Putamen (tissue), 1 donor: Measurements from ENCODE around the gene TSSK2.
"Not testable (repeated sequence)": the region's sequence is repeated elsewhere in the genome, so short reads cannot be mapped to it uniquely, and the experiment has no call there.

Experiments
- DNase-seq: peaks from one replicate; pipeline ENCODE4 v3.0.0-alpha.2; 2016; ENCODE audit warnings: low spot score

TSSK2 gene

DNA sequence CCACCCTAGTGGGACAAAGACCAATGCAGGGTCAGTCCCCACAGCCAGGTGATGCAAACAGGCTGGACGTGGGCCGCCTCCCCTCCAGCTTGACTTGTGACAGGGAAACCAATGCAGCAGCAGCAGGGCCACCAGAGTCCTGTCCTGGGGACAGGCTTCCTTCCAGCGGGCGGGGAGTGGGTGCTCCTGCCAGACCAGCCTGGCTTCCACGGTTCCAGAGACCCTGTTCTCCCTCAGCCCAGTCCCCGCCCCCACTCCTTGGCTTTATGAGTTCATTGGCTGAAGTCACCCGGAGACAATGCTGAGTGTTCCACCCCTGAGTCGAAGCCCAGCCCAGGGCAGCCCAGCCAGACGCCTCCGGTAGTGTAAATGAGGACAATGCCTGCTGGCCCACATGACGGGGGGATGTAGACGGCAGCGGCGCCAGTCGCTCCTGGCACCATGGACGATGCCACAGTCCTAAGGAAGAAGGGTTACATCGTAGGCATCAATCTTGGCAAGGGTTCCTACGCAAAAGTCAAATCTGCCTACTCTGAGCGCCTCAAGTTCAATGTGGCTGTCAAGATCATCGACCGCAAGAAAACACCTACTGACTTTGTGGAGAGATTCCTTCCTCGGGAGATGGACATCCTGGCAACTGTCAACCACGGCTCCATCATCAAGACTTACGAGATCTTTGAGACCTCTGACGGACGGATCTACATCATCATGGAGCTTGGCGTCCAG, at the start of gene TSSK2:
TSSK2 (plus strand) TSS at position 350 of the 726 bp plus-strand sequence; CDS start at position 442, 92 bp downstream.
- DNase-seq, result no peak

GRCh38 chr22:19081351-19081750, 49.8 kb upstream of the TSSK2 start:
- no peak for DNase-seq

DNA sequence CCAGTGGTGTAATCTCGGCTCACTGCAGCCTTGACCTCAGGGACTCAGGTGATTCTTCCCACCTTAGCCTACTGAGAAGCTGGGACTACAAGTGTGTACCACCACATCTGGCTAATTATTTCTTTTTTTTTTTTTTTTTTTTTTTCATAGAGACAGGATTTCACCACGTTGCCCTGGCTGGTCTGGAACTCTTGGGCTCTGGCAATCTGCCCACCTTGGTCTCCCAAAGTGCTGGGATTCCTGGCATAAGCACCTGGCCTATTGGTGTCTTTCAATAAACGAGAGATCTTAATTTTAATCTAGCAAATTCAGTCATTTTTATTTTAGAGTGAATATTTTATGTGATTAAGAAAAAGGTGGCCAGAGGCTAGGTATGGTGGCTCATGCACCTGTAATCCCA, 49.0 kb upstream of the TSSK2 start:
- DNase-seq, result no peak

DNA sequence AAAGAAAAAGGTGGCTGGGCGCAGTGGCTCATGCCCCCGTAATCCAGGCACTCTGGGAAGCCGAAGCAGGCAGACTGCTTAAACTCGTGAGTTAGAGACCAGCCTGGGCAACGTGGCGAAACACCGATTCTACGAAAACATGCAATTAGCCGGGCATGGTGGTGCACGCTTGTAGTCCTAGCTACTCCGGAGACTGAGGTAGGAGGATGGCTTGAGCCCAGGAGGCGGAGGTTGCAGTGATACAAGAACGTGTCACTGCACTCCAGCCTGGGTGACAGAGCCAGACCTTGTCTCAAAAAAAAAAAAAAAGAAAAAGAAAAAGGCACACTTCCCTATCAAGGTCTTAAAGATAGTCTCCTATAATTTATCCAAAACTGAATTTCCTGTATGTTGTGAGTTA, 48.3 kb upstream of the TSSK2 start:
- no peak for DNase-seq

DNA sequence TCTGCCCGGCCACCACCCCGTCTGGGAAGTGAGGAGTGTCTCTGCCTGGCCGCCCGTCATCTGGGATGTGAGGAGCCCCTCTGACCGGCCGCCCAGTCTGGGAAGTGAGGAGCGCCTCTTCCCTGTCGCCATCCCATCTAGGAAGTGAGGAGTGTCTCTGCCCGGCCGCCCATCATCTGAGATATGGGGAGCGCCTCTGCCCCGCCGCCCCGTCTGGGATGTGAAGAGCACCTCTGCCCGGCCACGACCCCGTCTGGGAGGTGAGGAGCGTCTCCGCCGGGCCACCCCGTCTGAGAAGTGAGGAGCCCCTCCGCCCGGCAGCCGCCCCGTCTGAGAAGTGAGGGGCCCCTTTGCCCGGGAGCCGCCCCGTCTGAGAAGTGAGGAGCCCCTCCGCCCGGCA, 47.0 kb upstream of the TSSK2 start:
- DNase-seq, result not testable (repeated sequence)

- not testable (repeated sequence) for DNase-seq
These were observed 46.5 kb upstream of the TSSK2 start for GRCh38 chr22:19084586-19084985.

- DNase-seq, result no peak
These were observed 45.8 kb upstream of the TSSK2 start for GRCh38 chr22:19085233-19085718.

DNA sequence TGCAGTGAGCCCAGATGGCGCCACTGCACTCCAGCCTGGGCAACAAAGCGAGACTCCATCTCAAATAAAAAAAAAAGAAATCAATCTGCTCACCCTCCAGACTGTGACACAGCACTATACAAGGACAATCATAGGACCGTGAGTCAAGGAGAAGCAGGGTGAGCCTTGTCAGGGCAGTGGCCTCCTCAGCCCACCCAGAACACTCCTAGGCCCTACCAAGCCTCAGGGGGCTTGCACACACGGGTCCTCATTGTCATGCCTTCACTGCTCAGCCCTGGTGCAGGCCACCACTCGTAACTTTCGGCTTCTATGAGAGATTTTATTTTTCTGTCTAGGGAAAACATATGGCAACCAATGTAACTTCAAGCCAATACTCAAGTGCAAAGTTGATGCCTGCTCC, 44.7 kb upstream of the TSSK2 start:
- no peak for DNase-seq

DNA sequence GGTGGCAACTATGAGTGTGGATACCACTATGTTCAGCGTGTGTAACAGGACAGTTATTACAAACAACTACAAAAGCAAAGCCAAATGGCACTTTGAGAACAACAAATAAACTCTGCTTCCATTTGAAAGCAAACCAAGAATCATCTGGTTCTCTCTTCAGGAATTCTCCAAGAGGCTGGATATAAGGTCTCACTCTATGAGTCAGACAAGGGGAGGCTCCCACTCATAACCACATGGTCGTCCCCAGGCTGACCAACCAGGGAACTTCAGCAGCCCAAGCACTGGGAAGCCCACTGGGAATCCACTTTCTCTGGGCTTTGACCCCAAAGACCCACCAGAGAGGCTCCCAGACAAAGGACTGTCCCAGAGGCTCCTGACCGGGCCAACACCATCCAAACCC, 44.2 kb upstream of the TSSK2 start:
- no peak for DNase-seq

- DNase-seq, result no peak
These were observed 42.1 kb upstream of the TSSK2 start for GRCh38 chr22:19088866-19089595.

- no peak for DNase-seq
These were observed 40.9 kb upstream of the TSSK2 start for GRCh38 chr22:19090183-19090582.

DNA sequence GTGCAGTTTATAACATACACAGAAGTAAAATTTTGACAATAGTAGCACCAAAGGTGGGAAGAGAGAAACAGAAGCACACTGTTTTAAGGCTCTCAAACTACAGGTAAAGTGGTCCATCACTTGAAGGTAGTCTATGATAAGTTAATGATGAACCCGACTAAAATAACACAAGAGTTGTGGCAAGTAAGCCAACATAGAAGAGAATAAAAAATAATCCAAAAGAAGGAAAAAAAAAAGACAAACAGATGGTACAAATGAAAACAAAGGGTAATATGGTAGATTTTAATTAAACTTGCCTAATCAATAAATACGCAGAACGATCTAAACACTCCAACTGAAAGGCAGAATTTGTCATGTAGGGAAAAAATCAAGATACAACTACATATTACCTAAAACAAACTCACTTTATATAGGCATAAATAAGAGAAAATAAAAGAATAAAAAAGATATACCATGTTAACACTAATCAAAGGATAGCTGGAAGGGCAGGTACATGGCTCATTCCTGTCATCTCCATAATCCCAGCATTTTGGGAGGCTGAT, 40.5 kb upstream of the TSSK2 start:
- DNase-seq, result no peak

GRCh38 chr22:19092725-19093124, 38.4 kb upstream of the TSSK2 start:
- DNase-seq, result no peak

DNA sequence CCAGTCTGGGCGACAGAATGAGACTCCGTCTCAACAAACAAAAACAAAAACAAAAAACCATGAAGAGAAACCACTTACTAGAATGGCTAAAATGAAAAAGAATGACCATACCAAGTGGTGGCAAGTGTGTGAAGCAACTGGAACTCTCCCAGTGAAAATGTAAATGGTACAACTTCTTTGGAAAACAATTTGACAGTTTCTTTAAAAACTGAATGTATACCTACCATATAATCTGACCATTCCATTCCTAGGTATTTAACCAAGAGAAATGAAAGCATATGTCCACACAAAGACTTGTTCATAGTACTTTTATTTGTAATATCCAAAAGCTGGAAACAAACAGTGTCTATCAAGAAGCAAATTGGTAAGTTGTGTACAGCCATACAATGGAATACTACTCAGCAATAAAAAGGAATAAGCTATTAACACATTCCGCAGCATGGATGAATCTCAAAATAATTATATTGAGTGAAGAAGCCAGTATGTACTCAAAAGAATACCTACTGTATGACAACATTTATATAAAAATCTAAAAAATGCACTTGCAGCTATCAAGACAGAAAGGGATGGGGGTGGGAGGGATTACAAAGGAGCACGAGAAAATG, 36.6 kb upstream of the TSSK2 start:
- DNase-seq, result no peak

- DNase-seq, result no peak
These were observed 34.6 kb upstream of the TSSK2 start for GRCh38 chr22:19096555-19096954.

- DNase-seq, result no peak
These were observed 33.6 kb upstream of the TSSK2 start for GRCh38 chr22:19097518-19097917.

GRCh38 chr22:19098157-19098556, 33.0 kb upstream of the TSSK2 start:
- DNase-seq, result no peak

GRCh38 chr22:19103880-19104821, 27.0 kb upstream of the TSSK2 start:
- DNase-seq, result no peak

DNA sequence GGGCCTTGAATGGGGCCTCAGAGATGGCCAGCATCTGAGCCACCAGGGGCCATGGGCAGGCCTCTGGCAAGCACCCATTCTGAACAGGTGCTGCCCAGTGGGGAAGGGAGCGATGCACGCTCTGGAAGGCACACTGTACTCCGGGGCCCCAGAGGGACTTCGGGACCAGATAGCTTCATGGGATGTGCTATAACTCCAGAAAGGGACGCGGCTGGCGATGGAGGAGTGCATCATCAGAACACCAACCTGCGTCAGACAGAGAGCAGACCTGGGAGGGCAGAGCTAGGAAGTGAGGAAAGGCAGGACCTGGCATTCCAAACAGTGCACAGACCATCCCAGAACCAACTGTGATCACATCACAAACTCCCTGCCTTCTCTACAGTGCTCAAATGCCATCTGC, 25.7 kb upstream of the TSSK2 start:
- no peak for DNase-seq

DNA sequence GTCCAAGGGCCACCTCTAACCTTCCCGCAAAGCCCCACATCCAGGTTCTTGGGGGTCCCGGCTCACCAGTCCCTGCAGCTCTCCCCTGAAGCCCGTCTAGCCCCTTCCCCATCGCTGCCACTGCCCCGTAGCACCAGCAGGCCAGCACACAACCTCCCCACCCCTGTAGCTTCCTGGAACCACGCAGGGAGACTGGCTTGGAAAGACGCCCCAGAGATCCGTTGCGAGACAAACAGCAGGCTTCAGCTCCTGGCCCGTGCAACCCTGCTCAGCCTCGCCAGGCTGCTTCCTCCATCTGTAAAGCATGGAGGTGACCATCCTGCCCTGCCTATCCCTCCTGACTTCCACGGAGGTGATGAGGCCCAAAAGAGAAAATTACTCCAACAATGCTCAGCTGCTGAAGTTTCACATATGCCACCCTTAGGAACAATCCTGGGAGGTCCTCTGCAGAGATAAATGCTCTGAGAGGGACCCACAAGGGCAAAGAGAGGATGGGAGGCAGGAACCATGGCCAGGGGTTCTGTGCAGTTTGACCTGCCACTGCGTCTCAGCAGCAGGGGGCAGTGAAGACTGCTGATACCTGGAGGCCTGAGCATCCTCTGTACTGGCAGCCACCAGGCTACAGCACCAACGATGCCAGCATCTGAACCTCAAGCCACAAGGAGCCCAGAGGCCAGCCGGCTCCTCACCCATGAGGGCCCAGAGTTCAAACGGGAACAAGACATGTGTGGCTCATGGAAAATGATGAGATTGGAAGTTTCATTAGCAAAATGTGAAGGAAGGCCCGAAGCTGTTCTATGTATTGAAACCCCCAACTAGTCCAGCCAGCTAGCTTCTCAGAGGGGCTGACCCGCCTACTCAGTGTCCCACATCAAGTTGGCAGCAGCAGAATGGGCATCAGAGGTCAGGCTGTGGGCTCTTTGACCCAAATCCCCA, 25.0 kb upstream of the TSSK2 start:
- DNase-seq, result no peak
